Measurements from ENCODE around the gene MAP2K4. TPM values are rescaled to one million over a fixed set of nuclear protein-coding genes. Genes with fewer than 3 reads are reported as not detected.

MAP2K4 gene
- total and polyA plus RNA-seq, 2 donors (not counting 1 experiment from before 2014, with no cell fraction given): 6.2 to 44.8 TPM

DNA sequence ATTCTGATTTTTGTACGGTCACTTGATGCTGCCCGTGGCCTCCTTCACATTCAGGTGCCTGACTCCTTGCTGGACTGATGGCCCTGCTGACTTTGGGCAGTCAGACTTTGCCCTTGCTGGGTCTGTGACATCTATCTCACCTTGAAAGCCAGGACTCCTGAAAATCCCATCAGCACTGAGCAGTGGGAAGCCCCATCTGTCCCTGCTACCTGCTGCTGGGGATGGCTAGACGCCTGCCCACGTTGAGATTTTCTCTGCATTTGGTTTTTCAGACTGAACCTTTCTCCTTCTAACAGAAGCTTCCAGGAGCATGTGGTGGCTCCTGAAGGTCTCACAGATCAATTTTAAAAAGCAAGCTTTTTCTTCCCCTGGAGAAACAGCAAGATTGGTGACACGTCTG lies 13.2 kb upstream of the MAP2K4 start:
- CTCF ChIA-PET: interaction anchor here (1.6 kb wide), 1 partner anchor 10 kb away, joined by 3 read pairs; the partner anchor contains the start of gene ZNF18
- H3K4me1 Mint-ChIP-seq: no peaks in the 10 kb centered on the region
- H3K4me3 Mint-ChIP-seq: no peak overlapping the region

More for the DNA sequence above, 13.2 kb upstream of the MAP2K4 start:
- H2AFZ ChIP-seq (ENCODE audit: insufficient read depth, low read depth, low read length, poor library complexity, severe bottlenecking): no peak overlapping the region
- no peak overlapping the region for H3K4me2 ChIP-seq (replicated peaks; ENCODE audit: low read depth, low read length, poor library complexity, severe bottlenecking)
- Mint-ChIP-seq H3K9me3 (ENCODE audit: insufficient read depth) (no peaks in the 10 kb centered on the region), H3K27ac (no peak overlapping the region), H3K27me3 (peaks cover 12% of the 10 kb centered on the region)
- no peaks in the 10 kb centered on the region for H3K9me3 ChIP-seq (ENCODE audit: control extremely low read depth in 1 of 3, control insufficient read depth in 2 of 3, insufficient read depth in 1 of 3, low read length in 2 of 3)
- ATAC-seq (ENCODE audit: low read depth) (no peak), DNase-seq (no peak)
- no peaks in the 10 kb centered on the region for H3K79me2 ChIP-seq (ENCODE audit: control insufficient read depth, insufficient read depth, low read length)
- 100% methylated on average over 4 of the region's 5 CpGs for WGBS (ENCODE audit: insufficient coverage)
- no peak overlapping the region for H3K9ac ChIP-seq (ENCODE audit: low read length)
- POLR2A ChIA-PET: interaction anchor here (1.6 kb wide), 1 partner anchor 10 kb away, joined by 4 read pairs; the partner anchor contains the start of gene ZNF18
- intact Hi-C loops (cut with micrococcal nuclease): no loop called here
- H3K36me3 ChIP-seq (replicated peaks in 1 of 2; ENCODE audit: control extremely low read depth in 1 of 2, control insufficient read depth in 1 of 2, extremely low read depth in 1 of 2, insufficient read depth in 2 of 2, low read length in 1 of 2): no peaks in the 10 kb centered on the region
- H4K20me1 ChIP-seq (ENCODE audit: control insufficient read depth, insufficient read depth, low read length, poor library complexity, severe bottlenecking): no peaks in the 10 kb centered on the region
- no peaks in the 10 kb centered on the region for H3K4me1 ChIP-seq (ENCODE audit: control insufficient read depth in 2 of 2, insufficient read depth in 2 of 2, low read length in 2 of 2)
- peaks cover 0 to 3% (median 0%) of the 10 kb centered on the region in 4 experiments for H3K27me3 ChIP-seq (replicated peaks in 1 of 4; ENCODE audit: control extremely low read depth in 1 of 4, control insufficient read depth in 3 of 4, insufficient read depth in 4 of 4, low read length in 3 of 4)
- no peak for TF ChIP-seq CTCF (IDR thresholded peaks at IDR 0.05)
- no peak for TF ChIP-seq EZH2 (IDR thresholded peaks at IDR 0.05; ENCODE audit: borderline replicate concordance, insufficient read depth, low read depth, low read length, poor library complexity, severe bottlenecking)
- H3K27ac ChIP-seq (ENCODE audit: low read length in 2 of 2): no peak overlapping the region
- H3K4me3 ChIP-seq (ENCODE audit: control extremely low read depth in 1 of 5, extremely low read depth in 1 of 5, insufficient read depth in 1 of 5, low read depth in 2 of 5, low read length in 4 of 5): no peak overlapping the region

All from B cell (primary cell).